Panc1 (cell line): ENCODE measurements around the gene TMEM43. TPM values are rescaled to one million over a fixed set of nuclear protein-coding genes. Genes with fewer than 3 reads are reported as not detected.
A peak's percentile ranks its signal among the peaks of the same experiment; 100 is the strongest.

Source experiments
- ATAC-seq: fragments of 200-7000 bp; cut with Tn5 transposase; 2 replicates; pipeline ENCODE4 v1.9.1; 2020; ENCODE audit warnings: mild to moderate bottlenecking, moderate library complexity
- BruUV-seq: library from RNA; stranded (reverse); fragments of 400-500 nt; replicated peaks from 2 replicates; lab custom pipeline; 2021; lab: Mats Ljungman, UMichigan
- CTCF ChIA-PET: fragments of 300-600 bp; sonication (Branson Sonifier 250); formaldehyde crosslinking; loops from one replicate; lab custom pipeline; 2022; ENCODE audit warnings: antibody characterized with exemption; lab: Charles Lee
- POLR2A ChIA-PET: fragments of 300-600 bp; sonication (Branson Sonifier 250); formaldehyde crosslinking; loops from one replicate; lab custom pipeline; 2022; ENCODE audit warnings: antibody characterized with exemption; lab: Charles Lee
- DNase-seq: peaks from one replicate; pipeline ENCODE4 v3.0.0-alpha.2; 2010; ENCODE audit warnings: low read depth, low spot score
- H3K27ac ChIP-seq: 2 replicates; pipeline ENCODE4 v1.5.1; 2011; ENCODE audit warnings: mild to moderate bottlenecking, low read length, inconsistent platforms
- H3K27me3 ChIP-seq: fragments of 200-500 bp; sonication (Bioruptor generic); 2 replicates; pipeline ENCODE4 v1.6.0; 2014; ENCODE audit warnings: low read length, inconsistent platforms; ENCODE audit not compliant: control insufficient read depth, insufficient read depth
- H3K36me3 ChIP-seq: fragments of 200-500 bp; sonication (Bioruptor generic); 2 replicates; pipeline ENCODE4 v1.5.1; 2014; ENCODE audit warnings: inconsistent platforms, mild to moderate bottlenecking, low read length, moderate library complexity; ENCODE audit not compliant: control insufficient read depth, insufficient read depth
- H3K4me1 ChIP-seq: 2 replicates; pipeline ENCODE4 v1.5.1; 2011; ENCODE audit warnings: inconsistent platforms, mild to moderate bottlenecking, low read length, moderate library complexity; ENCODE audit not compliant: control insufficient read depth, insufficient read depth
- H3K4me3 ChIP-seq, 2 experiments: 2 replicates each; pipeline ENCODE4 v1.5.1; 2011 to 2012; ENCODE audit warnings: low read depth in 2 of 2, low read length in 2 of 2, mild to moderate bottlenecking in 2 of 2, inconsistent platforms in 1 of 2, moderate library complexity in 1 of 2
- H3K9me3 ChIP-seq: fragments of 200-500 bp; sonication (Bioruptor generic); 2 replicates; pipeline ENCODE4 v1.5.1; 2014; ENCODE audit warnings: low read depth, mild to moderate bottlenecking, inconsistent platforms, low read length, moderate library complexity; ENCODE audit not compliant: control insufficient read depth, insufficient read depth
- POLR2AphosphoS5 ChIP-seq: IDR thresholded peaks from 2 replicates; pipeline ENCODE4 v1.6.1; 2012; ENCODE audit warnings: mild to moderate bottlenecking, low read depth, low read length, moderate library complexity
- SIN3A ChIP-seq: IDR thresholded peaks from 2 replicates; pipeline ENCODE4 v1.6.1; 2012; ENCODE audit warnings: low read depth, mild to moderate bottlenecking, low read length, moderate library complexity, borderline replicate concordance; ENCODE audit not compliant: insufficient read depth
- TCF7L2 ChIP-seq: IDR thresholded peaks from 2 replicates; pipeline ENCODE4 v1.6.1; 2011; ENCODE audit warnings: mild to moderate bottlenecking, low read depth, low read length, inconsistent platforms
- in situ Hi-C: cut with HindIII; loops from 2 replicates; pipeline ENCODE4 v1.10.0; 2016; ENCODE audit warnings: low sequenced_read_pairs, low pct_unique_long_range_greater_than_20kb
- intact Hi-C: fragments of 100-400 bp; cut with micrococcal nuclease; formaldehyde crosslinking; loops from one replicate; pipeline ENCODE4 v1.10.0; 2022; ENCODE audit not compliant: unreplicated experiment
- total RNA-seq: library from RNA; stranded (reverse); gene quantifications from one replicate; pipeline ENCODE4 v1.2.1, GENCODE V29; 2021; ENCODE audit not compliant: unreplicated experiment
- TF ChIP-seq, protein P1 (sequence below), 2 experiments: IDR thresholded peaks; 2 replicates each; pipeline ENCODE4 v1.6.1; 2011 to 2012; ENCODE audit warnings: low read depth in 2 of 2, control low read depth in 1 of 2, low read length in 1 of 2, mild to moderate bottlenecking in 1 of 2, moderate library complexity in 1 of 2; ENCODE audit not compliant: insufficient read depth in 1 of 2
- TF ChIP-seq, protein P2 (sequence below): fragments of 450-650 bp; IDR thresholded peaks from 2 replicates; pipeline ENCODE4 v1.5.1; 2017; ENCODE audit warnings: mild to moderate bottlenecking

The TMEM43 gene
- total RNA-seq, 1 experiment from 2014 or later: 51.2 TPM

DNA sequence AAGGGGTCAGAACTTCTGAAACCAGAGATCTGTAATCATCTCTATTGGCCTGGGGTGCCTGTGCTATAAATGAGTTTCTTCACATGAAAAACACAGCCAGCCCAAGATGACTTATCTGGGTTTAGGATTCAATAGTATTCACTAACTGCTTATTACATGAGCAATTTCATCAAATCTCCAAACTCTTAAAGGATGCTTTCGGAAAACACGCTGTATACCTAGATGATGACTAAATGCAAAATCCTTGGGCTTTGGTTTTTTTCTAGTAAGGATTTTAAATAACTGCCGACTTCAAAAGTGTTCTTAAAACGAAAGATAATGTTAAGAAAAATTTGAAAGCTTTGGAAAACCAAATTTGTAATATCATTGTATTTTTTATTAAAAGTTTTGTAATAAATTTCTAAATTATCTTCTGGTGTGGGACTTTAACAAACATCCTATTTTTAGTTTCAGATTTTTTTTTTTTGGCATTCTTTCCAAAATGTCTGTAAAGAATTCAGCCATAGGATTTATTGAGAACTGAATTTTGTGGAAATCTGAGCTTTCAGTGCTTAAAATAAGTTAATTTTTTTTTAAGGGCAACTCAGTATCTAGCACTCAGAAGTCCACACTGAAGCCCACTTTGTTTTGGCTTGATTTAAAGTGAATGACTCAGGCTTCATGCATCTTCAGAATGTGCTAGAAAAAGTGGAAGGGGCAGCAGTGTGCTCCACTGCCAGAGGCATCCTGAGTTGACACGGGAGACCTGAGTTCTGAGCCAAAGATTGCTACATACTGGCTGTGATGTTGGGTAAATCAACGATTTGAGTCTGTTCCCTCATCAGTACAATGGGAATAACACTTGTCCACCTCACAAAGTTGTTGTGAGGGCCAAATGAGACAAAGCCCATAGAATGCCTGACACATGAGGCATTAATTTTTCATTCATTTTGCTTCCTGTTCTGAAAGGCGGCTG is 18.7 kb downstream of the TMEM43 start:
- Histone ChIP-seq H3K4me3 (no peak overlapping the region), H3K36me3 (no peaks in the 10 kb centered on the region; the same call in 1 of the 2 replicates), H3K4me1 (peaks cover 27% of the 10 kb centered on the region), H3K27me3 (no peaks in the 10 kb centered on the region), H3K27ac (peak overlapping the region; percentile 29), H3K9me3 (no peaks in the 10 kb centered on the region)
- POLR2A ChIA-PET: no interaction called here
- ATAC-seq (peak; percentile 42; the same call in 1 of the 2 replicates), DNase-seq (no peak)
- intact Hi-C loops: no loop called here
- CTCF ChIA-PET: no interaction called here
- in situ Hi-C loops: no loop called here
- no TSS peak for BruUV-seq
- TF ChIP-seq POLR2AphosphoS5: 0 out of 2 replicates have a peak, but pooled peaks have one; percentile 3
- TF ChIP-seq, protein P1, sequence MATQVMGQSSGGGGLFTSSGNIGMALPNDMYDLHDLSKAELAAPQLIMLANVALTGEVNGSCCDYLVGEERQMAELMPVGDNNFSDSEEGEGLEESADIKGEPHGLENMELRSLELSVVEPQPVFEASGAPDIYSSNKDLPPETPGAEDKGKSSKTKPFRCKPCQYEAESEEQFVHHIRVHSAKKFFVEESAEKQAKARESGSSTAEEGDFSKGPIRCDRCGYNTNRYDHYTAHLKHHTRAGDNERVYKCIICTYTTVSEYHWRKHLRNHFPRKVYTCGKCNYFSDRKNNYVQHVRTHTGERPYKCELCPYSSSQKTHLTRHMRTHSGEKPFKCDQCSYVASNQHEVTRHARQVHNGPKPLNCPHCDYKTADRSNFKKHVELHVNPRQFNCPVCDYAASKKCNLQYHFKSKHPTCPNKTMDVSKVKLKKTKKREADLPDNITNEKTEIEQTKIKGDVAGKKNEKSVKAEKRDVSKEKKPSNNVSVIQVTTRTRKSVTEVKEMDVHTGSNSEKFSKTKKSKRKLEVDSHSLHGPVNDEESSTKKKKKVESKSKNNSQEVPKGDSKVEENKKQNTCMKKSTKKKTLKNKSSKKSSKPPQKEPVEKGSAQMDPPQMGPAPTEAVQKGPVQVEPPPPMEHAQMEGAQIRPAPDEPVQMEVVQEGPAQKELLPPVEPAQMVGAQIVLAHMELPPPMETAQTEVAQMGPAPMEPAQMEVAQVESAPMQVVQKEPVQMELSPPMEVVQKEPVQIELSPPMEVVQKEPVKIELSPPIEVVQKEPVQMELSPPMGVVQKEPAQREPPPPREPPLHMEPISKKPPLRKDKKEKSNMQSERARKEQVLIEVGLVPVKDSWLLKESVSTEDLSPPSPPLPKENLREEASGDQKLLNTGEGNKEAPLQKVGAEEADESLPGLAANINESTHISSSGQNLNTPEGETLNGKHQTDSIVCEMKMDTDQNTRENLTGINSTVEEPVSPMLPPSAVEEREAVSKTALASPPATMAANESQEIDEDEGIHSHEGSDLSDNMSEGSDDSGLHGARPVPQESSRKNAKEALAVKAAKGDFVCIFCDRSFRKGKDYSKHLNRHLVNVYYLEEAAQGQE (IDR thresholded peaks at IDR 0.05; ENCODE audit: insufficient read depth in 1 of 2, low read depth in 2 of 2, low read length in 1 of 2): no peak
- TF ChIP-seq, protein P2, sequence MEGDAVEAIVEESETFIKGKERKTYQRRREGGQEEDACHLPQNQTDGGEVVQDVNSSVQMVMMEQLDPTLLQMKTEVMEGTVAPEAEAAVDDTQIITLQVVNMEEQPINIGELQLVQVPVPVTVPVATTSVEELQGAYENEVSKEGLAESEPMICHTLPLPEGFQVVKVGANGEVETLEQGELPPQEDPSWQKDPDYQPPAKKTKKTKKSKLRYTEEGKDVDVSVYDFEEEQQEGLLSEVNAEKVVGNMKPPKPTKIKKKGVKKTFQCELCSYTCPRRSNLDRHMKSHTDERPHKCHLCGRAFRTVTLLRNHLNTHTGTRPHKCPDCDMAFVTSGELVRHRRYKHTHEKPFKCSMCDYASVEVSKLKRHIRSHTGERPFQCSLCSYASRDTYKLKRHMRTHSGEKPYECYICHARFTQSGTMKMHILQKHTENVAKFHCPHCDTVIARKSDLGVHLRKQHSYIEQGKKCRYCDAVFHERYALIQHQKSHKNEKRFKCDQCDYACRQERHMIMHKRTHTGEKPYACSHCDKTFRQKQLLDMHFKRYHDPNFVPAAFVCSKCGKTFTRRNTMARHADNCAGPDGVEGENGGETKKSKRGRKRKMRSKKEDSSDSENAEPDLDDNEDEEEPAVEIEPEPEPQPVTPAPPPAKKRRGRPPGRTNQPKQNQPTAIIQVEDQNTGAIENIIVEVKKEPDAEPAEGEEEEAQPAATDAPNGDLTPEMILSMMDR: no peak
- no peak for TF ChIP-seq TCF7L2
- no peak for TF ChIP-seq SIN3A

DNA sequence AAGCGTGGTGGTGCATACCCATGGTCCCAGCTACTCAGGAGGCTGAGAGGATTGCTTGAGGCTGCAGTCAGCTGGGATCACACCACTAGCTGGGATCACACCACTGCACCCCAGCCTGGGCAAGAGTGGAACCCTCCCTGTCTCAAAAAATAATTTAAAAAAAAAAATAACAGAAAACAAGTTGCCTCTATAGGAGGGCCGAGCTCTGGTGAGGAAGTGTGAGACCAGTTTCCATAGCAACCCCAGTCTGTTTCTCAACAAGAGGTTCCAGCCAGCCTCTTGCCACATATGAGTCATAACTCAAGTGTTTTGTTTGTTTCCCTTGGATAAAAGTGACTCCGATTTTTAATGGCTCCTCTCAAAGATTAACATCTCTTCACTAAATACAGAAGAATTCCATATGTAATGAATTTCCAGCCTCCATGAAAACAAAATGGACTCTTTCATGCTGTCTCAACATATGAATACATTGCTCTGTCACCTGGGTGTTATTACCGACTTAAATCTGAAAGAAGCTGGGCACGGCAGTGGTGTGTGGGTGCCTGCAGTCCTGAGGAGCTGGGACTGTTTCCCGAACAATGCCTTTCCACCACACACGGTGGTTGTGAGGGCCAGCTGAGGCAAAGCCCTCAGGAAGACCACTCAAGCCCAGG is 19.7 kb downstream of the TMEM43 start:
- H3K4me3 ChIP-seq: peak overlapping the region in 1 of 2 experiments; percentile 1; a peak in 1 of 4 replicates
- ChIA-PET CTCF (no interaction called here), POLR2A (interaction anchor here (0.7 to 1.4 kb wide), 2 partner anchors 34 to 1213 kb away, joined by 3 to 4 read pairs; partner anchors contain the start of genes LSM3 and XPC)
- H3K36me3 ChIP-seq: no peaks in the 10 kb centered on the region; the same call in 1 of the 2 replicates
- H3K9me3 ChIP-seq: no peaks in the 10 kb centered on the region
- H3K27me3 ChIP-seq: no peaks in the 10 kb centered on the region
- BruUV-seq: no TSS peak
- H3K27ac ChIP-seq: peak overlapping the region; percentile 44
- intact Hi-C loops (no loop called here), in situ Hi-C loops (no loop called here)
- H3K4me1 ChIP-seq: peaks cover 27% of the 10 kb centered on the region
- TF ChIP-seq, protein P2: no peak
- 0 out of 2 replicates have a peak, but pooled peaks have one; percentile 29 for TF ChIP-seq POLR2AphosphoS5
- peak; percentile 84 for TF ChIP-seq TCF7L2
- ATAC-seq (peak; percentile 88), DNase-seq (peak; percentile 52)
